Fibroblast of villous mesenchyme (primary cell): Measurements from ENCODE around the gene SYNPR. TPM values are rescaled to one million over a fixed set of nuclear protein-coding genes. Genes with fewer than 3 reads are reported as not detected.

ENCODE experiments used
- DNase-seq: peaks from one replicate; pipeline ENCODE4 v3.0.0-alpha.2; 2010; ENCODE audit warnings: low read depth
- H3K4me3 ChIP-seq: 2 replicates; pipeline ENCODE4 v1.5.1; 2011; ENCODE audit warnings: low read depth, mild to moderate bottlenecking, low read length
- total RNA-seq: library from RNA; depleted of rRNA; stranded (reverse); fragments of >200 nt; gene quantifications from 2 replicates; pipeline ENCODE4 v1.2.3, GENCODE V29; 2012
- TF ChIP-seq, protein P1 (sequence below): IDR thresholded peaks from 2 replicates; pipeline ENCODE4 v1.5.1; 2012; ENCODE audit warnings: low read depth, mild to moderate bottlenecking, low read length; ENCODE audit not compliant: insufficient read depth

Gene SYNPR
- total RNA-seq, 1 donor, result not detected

DNA sequence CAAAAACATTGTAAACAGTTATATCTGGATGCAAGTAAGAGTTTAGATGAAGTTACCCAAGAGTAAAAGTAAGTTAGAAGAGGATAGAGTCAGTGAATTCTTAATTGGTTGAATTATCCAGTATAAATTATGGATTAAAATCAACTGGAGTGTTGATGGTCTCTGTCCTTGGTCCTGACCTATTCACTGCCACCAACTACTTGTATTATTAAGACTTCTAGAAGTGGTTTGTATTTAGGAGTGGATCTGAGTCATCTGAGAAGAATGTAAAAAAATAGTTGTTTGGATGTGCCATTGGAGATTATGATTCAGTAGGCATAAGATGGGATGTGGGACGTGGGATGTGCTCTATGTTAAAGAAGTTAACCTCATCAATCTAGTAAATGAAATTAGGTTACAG lies 86.4 kb downstream of the SYNPR start:
- no peak overlapping the region for H3K4me3 ChIP-seq
- TF ChIP-seq, protein P1, sequence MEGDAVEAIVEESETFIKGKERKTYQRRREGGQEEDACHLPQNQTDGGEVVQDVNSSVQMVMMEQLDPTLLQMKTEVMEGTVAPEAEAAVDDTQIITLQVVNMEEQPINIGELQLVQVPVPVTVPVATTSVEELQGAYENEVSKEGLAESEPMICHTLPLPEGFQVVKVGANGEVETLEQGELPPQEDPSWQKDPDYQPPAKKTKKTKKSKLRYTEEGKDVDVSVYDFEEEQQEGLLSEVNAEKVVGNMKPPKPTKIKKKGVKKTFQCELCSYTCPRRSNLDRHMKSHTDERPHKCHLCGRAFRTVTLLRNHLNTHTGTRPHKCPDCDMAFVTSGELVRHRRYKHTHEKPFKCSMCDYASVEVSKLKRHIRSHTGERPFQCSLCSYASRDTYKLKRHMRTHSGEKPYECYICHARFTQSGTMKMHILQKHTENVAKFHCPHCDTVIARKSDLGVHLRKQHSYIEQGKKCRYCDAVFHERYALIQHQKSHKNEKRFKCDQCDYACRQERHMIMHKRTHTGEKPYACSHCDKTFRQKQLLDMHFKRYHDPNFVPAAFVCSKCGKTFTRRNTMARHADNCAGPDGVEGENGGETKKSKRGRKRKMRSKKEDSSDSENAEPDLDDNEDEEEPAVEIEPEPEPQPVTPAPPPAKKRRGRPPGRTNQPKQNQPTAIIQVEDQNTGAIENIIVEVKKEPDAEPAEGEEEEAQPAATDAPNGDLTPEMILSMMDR, result no peak
- DNase-seq, result peak; percentile 55

DNA sequence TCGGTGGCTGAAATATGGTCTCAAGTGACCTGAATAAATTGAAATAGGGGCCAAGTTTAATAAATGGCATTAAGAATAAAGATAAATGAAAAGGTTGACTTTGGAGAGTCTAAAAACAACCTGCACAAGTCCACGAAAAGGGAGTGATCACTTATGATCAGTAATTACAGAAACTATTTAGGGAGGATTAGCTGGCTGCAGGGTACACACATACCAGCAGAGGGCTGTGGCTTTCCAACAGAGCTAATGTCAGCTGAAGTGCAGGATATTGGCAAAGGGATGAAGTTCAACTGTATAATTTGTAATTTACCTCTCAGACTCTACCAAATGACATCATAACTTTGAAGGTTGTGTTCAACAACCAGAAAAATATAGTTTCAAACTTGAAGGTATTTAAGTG lies 86.8 kb downstream of the SYNPR start:
- TF ChIP-seq, protein P1, result peak; percentile 35
- H3K4me3 ChIP-seq, result no peak overlapping the region
- DNase-seq, result no peak

DNA sequence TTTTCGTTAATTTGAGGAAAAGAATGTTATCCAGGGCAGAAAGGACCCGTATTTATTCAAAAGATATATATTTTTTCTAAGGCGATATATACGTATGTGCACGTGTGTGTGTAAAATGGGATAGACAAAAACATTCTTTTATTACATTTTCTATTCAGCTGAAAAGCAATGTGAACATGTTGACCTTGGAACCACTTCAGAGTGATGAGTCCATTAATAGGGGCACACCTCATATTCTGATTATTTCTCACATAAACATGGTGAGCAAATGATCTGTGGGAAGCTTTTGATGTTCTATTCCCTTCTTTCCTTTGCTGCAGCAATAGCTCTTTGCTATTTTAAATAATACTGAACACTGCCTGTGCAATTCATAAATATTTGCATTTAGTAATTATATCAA lies 87.6 kb downstream of the SYNPR start:
- H3K4me3 ChIP-seq, result no peak overlapping the region
- TF ChIP-seq, protein P1, result no peak
- DNase-seq, result no peak

DNA sequence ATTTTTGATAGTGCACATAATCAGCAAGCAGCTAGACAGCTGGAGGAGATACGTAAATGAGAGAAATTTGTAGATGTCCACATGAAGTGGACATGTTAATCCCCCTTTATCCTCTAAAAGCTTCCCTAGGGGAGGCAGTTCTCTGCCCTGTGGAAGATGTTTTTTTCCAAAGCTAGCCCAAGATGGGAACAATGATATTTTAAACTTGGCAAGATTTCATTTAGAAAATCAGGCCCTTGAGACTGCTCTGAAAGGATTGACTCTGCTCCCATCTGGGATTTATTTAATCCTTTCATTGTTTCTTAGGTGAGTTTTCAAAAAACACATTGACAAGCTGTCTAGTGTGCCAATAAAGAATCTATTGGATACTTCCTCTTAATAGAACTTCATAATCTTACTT lies 92.0 kb downstream of the SYNPR start:
- TF ChIP-seq, protein P1, result no peak
- H3K4me3 ChIP-seq, result no peak overlapping the region
- DNase-seq, result no peak

DNA sequence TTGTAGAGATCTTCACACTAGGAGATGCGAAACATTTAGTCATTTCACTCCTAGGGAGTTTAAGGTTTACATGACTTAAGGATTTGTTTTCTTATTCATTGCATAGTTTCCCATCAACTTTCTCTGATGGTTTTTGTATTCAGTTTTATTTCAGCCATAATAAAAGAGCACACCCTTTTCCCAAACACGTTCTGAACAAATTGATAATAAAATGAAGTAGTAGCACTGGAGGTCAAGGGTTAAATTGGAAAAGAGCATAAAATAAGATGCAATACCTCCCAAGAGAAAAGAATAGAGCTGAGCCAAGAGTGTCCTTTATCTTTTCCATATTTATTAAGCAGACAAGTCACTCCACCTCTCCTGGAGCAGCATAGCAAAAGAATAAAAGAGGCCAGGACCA lies 104.9 kb downstream of the SYNPR start:
- DNase-seq, result no peak
- TF ChIP-seq, protein P1, result no peak
- H3K4me3 ChIP-seq, result no peak overlapping the region

DNA sequence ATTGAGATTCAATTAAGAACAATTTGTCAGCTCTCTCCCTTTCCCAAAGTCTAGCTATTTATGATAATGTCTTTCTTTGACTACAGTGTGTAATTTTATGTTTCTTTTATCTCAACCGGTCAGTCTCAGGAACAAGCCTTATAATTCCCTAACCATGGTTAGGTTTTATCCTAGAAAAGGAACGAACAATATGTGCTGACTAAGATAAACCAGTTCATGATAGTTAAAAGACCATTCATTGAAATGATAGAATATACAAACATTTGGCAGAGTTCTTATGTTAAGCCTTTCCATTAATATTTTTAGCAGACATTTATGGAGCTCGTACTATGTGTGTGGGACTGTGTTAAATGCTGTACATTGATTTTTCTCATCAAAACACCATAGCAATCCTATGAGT lies 106.3 kb downstream of the SYNPR start:
- no peak for DNase-seq
- TF ChIP-seq, protein P1, result no peak
- H3K4me3 ChIP-seq, result no peak overlapping the region

DNA sequence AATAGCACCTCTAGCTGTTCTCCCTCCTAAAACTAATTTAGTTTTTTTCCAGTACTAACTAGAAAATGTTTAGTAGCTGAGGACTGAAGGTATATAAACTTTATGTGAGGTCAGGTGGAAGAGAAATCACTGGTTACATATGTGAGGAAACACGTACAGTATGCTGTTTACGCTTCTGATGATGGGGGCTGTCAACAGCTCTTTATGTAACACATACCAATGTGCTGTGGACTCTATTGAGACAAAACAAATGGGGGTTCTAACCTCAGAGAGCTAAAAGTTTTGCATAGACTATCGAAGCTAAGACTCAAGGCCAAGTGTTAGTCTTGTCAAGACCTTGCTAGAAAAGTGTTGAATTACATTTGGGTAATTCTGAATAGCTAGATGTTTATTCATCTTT lies 107.5 kb downstream of the SYNPR start:
- H3K4me3 ChIP-seq, result no peak overlapping the region
- TF ChIP-seq, protein P1, result no peak
- no peak for DNase-seq
